Measurements from ENCODE around the gene HNRNPF. TPM values are rescaled to one million over a fixed set of nuclear protein-coding genes. Genes with fewer than 3 reads are reported as not detected.

HNRNPF gene
- total RNA-seq, 1 experiment from 2014 or later, result 333 TPM

GRCh38 chr10:43365001-43365400 lies 44.0 kb downstream of the HNRNPF start:
- TF ChIP-seq RAD21 (IDR thresholded peaks at IDR 0.05; ENCODE audit: low read depth) (no peak), CTCF (IDR thresholded peaks at IDR 0.05 in 2 of 3, conservative IDR thresholded peaks at IDR 0.05 in 1 of 3; ENCODE audit: borderline replicate concordance in 1 of 3, insufficient read depth in 1 of 3, low read depth in 2 of 3, low read length in 2 of 3) (no peak), SP1 (IDR thresholded peaks at IDR 0.05; ENCODE audit: low read depth) (no peak), CBX3 (IDR thresholded peaks at IDR 0.05; ENCODE audit: low read depth) (no peak), TCF7L2 (IDR thresholded peaks at IDR 0.05; ENCODE audit: borderline replicate concordance, extremely low read depth, insufficient read depth, insufficient read length) (no peak), SRF (IDR thresholded peaks at IDR 0.05; ENCODE audit: low read depth) (no peak)
- no peak overlapping the region for H3K27ac ChIP-seq (ENCODE audit: low read depth, low read length)
- intact Hi-C loops (cut with micrococcal nuclease), result no loop called here
- H4K20me1 ChIP-seq (ENCODE audit: insufficient read depth), result no peaks in the 10 kb centered on the region
- no peaks in the 10 kb centered on the region for H3K9me2 ChIP-seq (ENCODE audit: insufficient read depth)
- no peak for DNase-seq (ENCODE audit: low read depth, low spot score)
- POLR2A ChIA-PET, result no interaction called here
- CTCF ChIA-PET, result no interaction called here
- no TSS peak for BruUV-seq (replicated peaks)
- H3K4me3 ChIP-seq (replicated peaks in 1 of 2; ENCODE audit: low read depth in 1 of 2, low read length in 2 of 2), result no peak overlapping the region
- H3K9ac ChIP-seq (ENCODE audit: low read length), result no peak overlapping the region
- RAD21 ChIA-PET (ENCODE audit: low non-redundant PET in 1 of 2, low total read pairs in 2 of 2, uncharacterized antibody in 2 of 2, unreplicated experiment in 2 of 2), result no interaction called here
- H3K4me1 ChIP-seq (ENCODE audit: control insufficient read depth in 1 of 2, insufficient read depth in 2 of 2, low read length in 2 of 2), result peaks cover 4 to 21% of the 10 kb centered on the region in 2 experiments; a peak in 3 of 4 replicates
- no peaks in the 10 kb centered on the region for H3K36me3 ChIP-seq (ENCODE audit: control insufficient read depth in 1 of 2, insufficient read depth in 2 of 2, low read length in 2 of 2)
- peaks cover 6% of the 10 kb centered on the region; the same call in 1 of the 2 replicates for H3K79me2 ChIP-seq (ENCODE audit: insufficient read depth, low read length)
- H2AFZ ChIP-seq (ENCODE audit: low read depth, low read length, poor library complexity, severe bottlenecking), result no peak overlapping the region
- ATAC-seq, result no peak
- H3K4me2 ChIP-seq (ENCODE audit: low read length), result no peak overlapping the region
- H3K27me3 ChIP-seq (ENCODE audit: insufficient read depth, low read length), result no peaks in the 10 kb centered on the region
- H3K9me3 ChIP-seq (ENCODE audit: control insufficient read depth in 1 of 2, insufficient read depth in 1 of 2, low read depth in 1 of 2, low read length in 2 of 2), result no peaks in the 10 kb centered on the region

GRCh38 chr10:43362191-43362839 lies 46.7 kb downstream of the HNRNPF start:
- intact Hi-C loops (cut with micrococcal nuclease), result no loop called here
- H3K4me1 ChIP-seq (ENCODE audit: control insufficient read depth in 1 of 2, insufficient read depth in 2 of 2, low read length in 2 of 2), result peaks cover 4 to 22% of the 10 kb centered on the region in 2 experiments; a peak in 3 of 4 replicates
- H3K9ac ChIP-seq (ENCODE audit: low read length), result peak overlapping the region; percentile 82
- peak overlapping the region; percentile 94 for H3K4me2 ChIP-seq (ENCODE audit: low read length)
- H3K27me3 ChIP-seq (ENCODE audit: insufficient read depth, low read length), result no peaks in the 10 kb centered on the region
- no peaks in the 10 kb centered on the region for H4K20me1 ChIP-seq (ENCODE audit: insufficient read depth)
- peak overlapping the region; percentile 87 to 92 for H3K4me3 ChIP-seq (replicated peaks in 1 of 2; ENCODE audit: low read depth in 1 of 2, low read length in 2 of 2)
- ChIA-PET POLR2A (no interaction called here), RAD21 (ENCODE audit: low non-redundant PET in 1 of 2, low total read pairs in 2 of 2, uncharacterized antibody in 2 of 2, unreplicated experiment in 2 of 2) (no interaction called here), CTCF (no interaction called here)
- DNase-seq (ENCODE audit: low read depth, low spot score), result peak; percentile 96
- H3K9me3 ChIP-seq (ENCODE audit: control insufficient read depth in 1 of 2, insufficient read depth in 1 of 2, low read depth in 1 of 2, low read length in 2 of 2), result no peaks in the 10 kb centered on the region
- H2AFZ ChIP-seq (ENCODE audit: low read depth, low read length, poor library complexity, severe bottlenecking), result peak overlapping the region; percentile 5
- peaks cover 6% of the 10 kb centered on the region; the same call in 1 of the 2 replicates for H3K79me2 ChIP-seq (ENCODE audit: insufficient read depth, low read length)
- no peaks in the 10 kb centered on the region for H3K9me2 ChIP-seq (ENCODE audit: insufficient read depth)
- H3K36me3 ChIP-seq (ENCODE audit: control insufficient read depth in 1 of 2, insufficient read depth in 2 of 2, low read length in 2 of 2), result no peaks in the 10 kb centered on the region
- ATAC-seq, result peak; percentile 97
- H3K27ac ChIP-seq (ENCODE audit: low read depth, low read length), result peak overlapping the region; percentile 79
- BruUV-seq (replicated peaks), result no TSS peak
- TF ChIP-seq, protein P1, sequence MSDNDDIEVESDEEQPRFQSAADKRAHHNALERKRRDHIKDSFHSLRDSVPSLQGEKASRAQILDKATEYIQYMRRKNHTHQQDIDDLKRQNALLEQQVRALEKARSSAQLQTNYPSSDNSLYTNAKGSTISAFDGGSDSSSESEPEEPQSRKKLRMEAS (IDR thresholded peaks at IDR 0.05), result peak; percentile 76
- TF ChIP-seq YY1 (IDR thresholded peaks at IDR 0.05; ENCODE audit: extremely low read depth, insufficient replicate concordance, low read depth, low read length) (no peak), JUND (IDR thresholded peaks at IDR 0.05) (no peak), ZNF274 (IDR thresholded peaks at IDR 0.05; ENCODE audit: low read depth, low read length) (no peak), EZH2 (IDR thresholded peaks at IDR 0.05) (no peak), TCF7L2 (IDR thresholded peaks at IDR 0.05; ENCODE audit: borderline replicate concordance, extremely low read depth, insufficient read depth, insufficient read length) (no peak), SRF (IDR thresholded peaks at IDR 0.05; ENCODE audit: low read depth) (no peak), POLR2AphosphoS5 (IDR thresholded peaks at IDR 0.05; ENCODE audit: low read depth, low read length) (peak; percentile 96), EZH2phosphoT487 (IDR thresholded peaks at IDR 0.05; ENCODE audit: borderline replicate concordance) (no peak), POLR2A (IDR thresholded peaks at IDR 0.05; ENCODE audit: borderline replicate concordance, extremely low read depth, insufficient read depth, insufficient read length) (peak; percentile 90), RAD21 (IDR thresholded peaks at IDR 0.05; ENCODE audit: low read depth) (peak; percentile 52), SIN3A (IDR thresholded peaks at IDR 0.05; ENCODE audit: low read depth) (peak; percentile 69; the same call in 1 of the 2 replicates), ZFX (IDR thresholded peaks at IDR 0.05) (peak; percentile 95; the same call in 1 of the 2 replicates)
